ENCODE results near the gene LYPD6B.

LYPD6B gene

DNA sequence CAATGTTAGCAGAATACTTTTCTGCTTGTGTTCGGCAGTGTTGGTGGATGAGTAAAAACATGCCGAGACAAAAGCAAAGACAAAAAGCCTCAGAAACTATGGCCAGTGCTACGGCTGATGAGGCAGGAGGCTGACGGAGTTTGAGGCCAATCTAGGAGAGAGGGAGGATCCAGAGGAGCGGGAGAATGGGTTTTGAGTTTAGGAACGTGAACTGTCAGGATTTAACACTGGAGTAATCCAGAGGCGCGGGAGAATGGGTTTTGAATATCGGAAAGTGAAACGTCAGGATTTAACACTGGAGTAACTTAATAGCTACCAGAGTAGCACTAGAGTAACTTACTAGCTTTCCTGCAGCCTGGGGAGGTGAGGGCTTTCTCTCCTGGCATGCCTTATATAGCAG, 37.4 kb downstream of the LYPD6B start:
- H3K27ac ChIP-seq (ENCODE audit: poor library complexity, severe bottlenecking) = no peak overlapping the region
- no peaks in the 10 kb centered on the region for H3K9me3 ChIP-seq (ENCODE audit: severe bottlenecking)
- ATAC-seq (ENCODE audit: low read depth) (no peak), DNase-seq (ENCODE audit: low spot score) (no peak)
- H3K27me3 ChIP-seq (ENCODE audit: insufficient read depth, poor library complexity, severe bottlenecking) = no peaks in the 10 kb centered on the region
- H3K4me1 ChIP-seq (ENCODE audit: insufficient read depth, poor library complexity, severe bottlenecking) = no peaks in the 10 kb centered on the region
- no peaks in the 10 kb centered on the region for H3K36me3 ChIP-seq (ENCODE audit: low read depth)
- no peak overlapping the region for H3K4me3 ChIP-seq (ENCODE audit: severe bottlenecking)
- TF ChIP-seq, protein P1, sequence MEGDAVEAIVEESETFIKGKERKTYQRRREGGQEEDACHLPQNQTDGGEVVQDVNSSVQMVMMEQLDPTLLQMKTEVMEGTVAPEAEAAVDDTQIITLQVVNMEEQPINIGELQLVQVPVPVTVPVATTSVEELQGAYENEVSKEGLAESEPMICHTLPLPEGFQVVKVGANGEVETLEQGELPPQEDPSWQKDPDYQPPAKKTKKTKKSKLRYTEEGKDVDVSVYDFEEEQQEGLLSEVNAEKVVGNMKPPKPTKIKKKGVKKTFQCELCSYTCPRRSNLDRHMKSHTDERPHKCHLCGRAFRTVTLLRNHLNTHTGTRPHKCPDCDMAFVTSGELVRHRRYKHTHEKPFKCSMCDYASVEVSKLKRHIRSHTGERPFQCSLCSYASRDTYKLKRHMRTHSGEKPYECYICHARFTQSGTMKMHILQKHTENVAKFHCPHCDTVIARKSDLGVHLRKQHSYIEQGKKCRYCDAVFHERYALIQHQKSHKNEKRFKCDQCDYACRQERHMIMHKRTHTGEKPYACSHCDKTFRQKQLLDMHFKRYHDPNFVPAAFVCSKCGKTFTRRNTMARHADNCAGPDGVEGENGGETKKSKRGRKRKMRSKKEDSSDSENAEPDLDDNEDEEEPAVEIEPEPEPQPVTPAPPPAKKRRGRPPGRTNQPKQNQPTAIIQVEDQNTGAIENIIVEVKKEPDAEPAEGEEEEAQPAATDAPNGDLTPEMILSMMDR (IDR thresholded peaks at IDR 0.05; ENCODE audit: poor library complexity, severe bottlenecking) = no peak

DNA sequence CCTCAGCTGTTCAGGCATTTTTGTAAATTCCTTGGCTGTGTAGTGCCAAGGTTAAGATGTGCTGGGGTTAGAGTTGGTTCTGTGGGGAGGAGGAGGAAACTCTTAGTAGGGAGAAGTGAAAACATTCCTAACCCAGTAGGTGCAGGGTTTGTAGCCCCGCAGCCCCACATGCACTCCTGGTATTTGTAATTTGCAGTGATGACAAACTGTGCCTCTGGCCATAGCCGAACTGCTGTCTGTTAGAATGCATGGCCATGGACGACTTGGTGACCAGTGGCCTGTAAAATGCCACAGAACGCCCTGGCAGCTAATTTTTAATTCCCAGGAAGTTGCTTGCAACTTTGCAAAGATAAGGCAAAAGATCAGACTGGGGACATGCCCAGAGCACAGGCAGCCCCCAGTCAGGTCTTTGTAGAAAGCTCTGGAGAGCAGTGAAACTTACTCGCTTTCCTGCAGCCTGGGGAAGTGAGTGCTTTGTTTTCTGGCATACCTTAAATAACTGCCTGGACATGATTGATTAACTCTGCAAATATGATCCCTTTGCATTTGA, 38.4 kb downstream of the LYPD6B start:
- Histone ChIP-seq H3K4me3 (ENCODE audit: severe bottlenecking) (no peak overlapping the region), H3K27ac (ENCODE audit: poor library complexity, severe bottlenecking) (no peak overlapping the region), H3K36me3 (ENCODE audit: low read depth) (no peaks in the 10 kb centered on the region), H3K27me3 (ENCODE audit: insufficient read depth, poor library complexity, severe bottlenecking) (no peaks in the 10 kb centered on the region), H3K4me1 (ENCODE audit: insufficient read depth, poor library complexity, severe bottlenecking) (no peaks in the 10 kb centered on the region), H3K9me3 (ENCODE audit: severe bottlenecking) (no peaks in the 10 kb centered on the region)
- ATAC-seq (ENCODE audit: low read depth) (no peak), DNase-seq (ENCODE audit: low spot score) (no peak)
- TF ChIP-seq, protein P1 (IDR thresholded peaks at IDR 0.05; ENCODE audit: poor library complexity, severe bottlenecking) = no peak

DNA sequence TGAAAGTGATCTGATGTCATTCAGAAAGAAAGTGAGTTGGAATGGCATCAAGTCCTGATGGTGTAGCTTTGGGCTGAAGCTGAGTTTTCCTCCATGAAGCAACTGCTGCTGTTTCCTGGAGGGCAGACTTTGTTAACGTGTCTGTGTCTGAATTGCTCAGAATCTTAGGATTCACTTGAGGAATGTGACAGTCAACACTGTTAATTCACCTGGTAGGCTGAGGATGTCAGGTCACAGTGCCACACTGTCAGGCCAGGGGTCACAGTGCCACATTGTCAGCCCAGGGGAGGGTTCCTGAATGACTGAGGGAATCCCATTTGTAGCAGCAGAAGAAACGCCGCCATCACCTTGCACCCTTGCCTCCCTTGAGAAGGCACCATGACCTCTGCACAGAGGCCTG, 39.4 kb downstream of the LYPD6B start:
- H3K9me3 ChIP-seq (ENCODE audit: severe bottlenecking) = no peaks in the 10 kb centered on the region
- H3K36me3 ChIP-seq (ENCODE audit: low read depth) = no peaks in the 10 kb centered on the region
- no peak overlapping the region for H3K4me3 ChIP-seq (ENCODE audit: severe bottlenecking)
- TF ChIP-seq, protein P1 (IDR thresholded peaks at IDR 0.05; ENCODE audit: poor library complexity, severe bottlenecking) = no peak
- no peak overlapping the region for H3K27ac ChIP-seq (ENCODE audit: poor library complexity, severe bottlenecking)
- no peaks in the 10 kb centered on the region for H3K4me1 ChIP-seq (ENCODE audit: insufficient read depth, poor library complexity, severe bottlenecking)
- ATAC-seq (ENCODE audit: low read depth) = no peak
- DNase-seq (ENCODE audit: low spot score) = no peak
- H3K27me3 ChIP-seq (ENCODE audit: insufficient read depth, poor library complexity, severe bottlenecking) = no peaks in the 10 kb centered on the region

DNA sequence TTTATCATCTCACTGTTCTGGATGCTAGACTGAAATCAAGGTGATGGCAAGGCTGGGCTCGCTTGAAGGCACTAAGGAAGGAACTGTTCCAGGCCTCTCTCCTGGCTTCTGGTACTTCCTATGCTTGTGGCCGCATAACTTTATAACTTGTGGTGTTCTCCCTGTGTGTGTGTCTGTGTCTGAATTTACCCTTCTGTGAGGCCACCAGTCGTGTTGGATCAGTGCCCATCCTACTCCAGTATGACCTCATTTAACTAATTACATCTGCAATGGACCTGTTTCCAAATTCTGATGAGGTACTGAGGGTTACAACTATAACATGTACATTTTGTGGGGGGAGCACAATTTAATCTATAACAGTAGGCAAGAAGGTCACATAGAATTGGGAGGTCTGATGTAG, 41.6 kb downstream of the LYPD6B start:
- no peak for ATAC-seq (ENCODE audit: low read depth)
- H3K4me1 ChIP-seq (ENCODE audit: insufficient read depth, poor library complexity, severe bottlenecking) = no peaks in the 10 kb centered on the region
- H3K9me3 ChIP-seq (ENCODE audit: severe bottlenecking) = no peaks in the 10 kb centered on the region
- no peak overlapping the region for H3K27ac ChIP-seq (ENCODE audit: poor library complexity, severe bottlenecking)
- no peaks in the 10 kb centered on the region for H3K36me3 ChIP-seq (ENCODE audit: low read depth)
- TF ChIP-seq, protein P1 (IDR thresholded peaks at IDR 0.05; ENCODE audit: poor library complexity, severe bottlenecking) = no peak
- no peak overlapping the region for H3K4me3 ChIP-seq (ENCODE audit: severe bottlenecking)
- H3K27me3 ChIP-seq (ENCODE audit: insufficient read depth, poor library complexity, severe bottlenecking) = no peaks in the 10 kb centered on the region
- DNase-seq (ENCODE audit: low spot score) = no peak

DNA sequence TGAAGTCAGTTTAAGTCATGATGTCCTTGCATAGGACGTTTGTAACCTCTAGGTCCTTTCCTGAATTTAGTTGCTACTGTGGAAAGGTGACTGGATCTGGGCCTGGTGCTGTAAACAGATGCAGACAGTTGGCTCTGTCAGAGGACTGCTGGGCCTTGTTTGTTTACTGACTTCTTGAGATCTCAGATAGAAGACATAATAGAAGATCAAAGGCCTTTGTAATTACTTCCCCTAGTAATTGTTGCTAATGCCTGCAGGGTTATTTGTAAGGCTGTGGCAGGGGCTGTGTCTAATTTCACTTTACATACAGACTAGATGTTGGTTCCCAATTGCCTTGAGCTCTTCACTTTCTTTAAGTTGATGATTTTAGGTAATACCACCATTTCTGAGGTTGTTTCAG, 42.5 kb downstream of the LYPD6B start:
- no peak overlapping the region for H3K4me3 ChIP-seq (ENCODE audit: severe bottlenecking)
- H3K9me3 ChIP-seq (ENCODE audit: severe bottlenecking) = no peaks in the 10 kb centered on the region
- no peak overlapping the region for H3K27ac ChIP-seq (ENCODE audit: poor library complexity, severe bottlenecking)
- H3K36me3 ChIP-seq (ENCODE audit: low read depth) = no peaks in the 10 kb centered on the region
- ATAC-seq (ENCODE audit: low read depth) (no peak), DNase-seq (ENCODE audit: low spot score) (no peak)
- H3K4me1 ChIP-seq (ENCODE audit: insufficient read depth, poor library complexity, severe bottlenecking) = no peaks in the 10 kb centered on the region
- TF ChIP-seq, protein P1 (IDR thresholded peaks at IDR 0.05; ENCODE audit: poor library complexity, severe bottlenecking) = no peak
- H3K27me3 ChIP-seq (ENCODE audit: insufficient read depth, poor library complexity, severe bottlenecking) = no peaks in the 10 kb centered on the region
